HG03097 (cell line): ENCODE measurements around the gene NCS1.

ENCODE experiments used
- ATAC-seq: cut with Tn5 transposase; IDR thresholded peaks from one replicate; pipeline ENCODE4 v1.9.1; 2021; ENCODE audit not compliant: unreplicated experiment, low FRiP score

Gene NCS1

GRCh38 chr9:130147198-130147597, 25.0 kb upstream of the NCS1 start:
- ATAC-seq, result no peak

GRCh38 chr9:130147910-130148309, 24.3 kb upstream of the NCS1 start:
- no peak for ATAC-seq

GRCh38 chr9:130149031-130149430, 23.2 kb upstream of the NCS1 start:
- ATAC-seq, result no peak

- no peak for ATAC-seq
Observed at GRCh38 chr9:130149654-130150286, 22.4 kb upstream of the NCS1 start.

- no peak for ATAC-seq
Observed at GRCh38 chr9:130150779-130151382, 21.3 kb upstream of the NCS1 start.

- no peak for ATAC-seq
Observed at GRCh38 chr9:130154816-130155215, 17.4 kb upstream of the NCS1 start.

- ATAC-seq, result no peak
Observed at GRCh38 chr9:130155647-130156046, 16.6 kb upstream of the NCS1 start.

GRCh38 chr9:130156672-130157071, 15.5 kb upstream of the NCS1 start:
- ATAC-seq, result no peak

- no peak for ATAC-seq
Observed at GRCh38 chr9:130157079-130157478, 15.1 kb upstream of the NCS1 start.

- ATAC-seq, result no peak
Observed at GRCh38 chr9:130158001-130158400, 14.2 kb upstream of the NCS1 start.

GRCh38 chr9:130159057-130159456, 13.1 kb upstream of the NCS1 start:
- no peak for ATAC-seq

- ATAC-seq, result no peak
Observed at GRCh38 chr9:130159915-130160670, 12.1 kb upstream of the NCS1 start.

- ATAC-seq, result no peak
Observed at GRCh38 chr9:130160862-130161470, 11.2 kb upstream of the NCS1 start.

GRCh38 chr9:130165579-130165978, 6.6 kb upstream of the NCS1 start:
- ATAC-seq, result no peak

- ATAC-seq, result no peak
Observed at GRCh38 chr9:130166399-130166798, 5.8 kb upstream of the NCS1 start.

GRCh38 chr9:130167927-130168326, 4.3 kb upstream of the NCS1 start:
- ATAC-seq, result no peak

GRCh38 chr9:130171226-130172148, 717 bp upstream of the NCS1 start:
- ATAC-seq, result no peak

- ATAC-seq, result no peak
Observed at GRCh38 chr9:130172858-130173665, 858 bp downstream of the NCS1 start.

GRCh38 chr9:130173666-130173983, 1.4 kb downstream of the NCS1 start:
- no peak for ATAC-seq

- no peak for ATAC-seq
Observed at GRCh38 chr9:130174025-130174424, 1.8 kb downstream of the NCS1 start.
